T-helper 2 cell (primary cell): ENCODE measurements around the gene MRPS22.

ENCODE experiments used
- DNase-seq, 5 experiments: peaks; one replicate each; pipeline versions ENCODE4 v3.0.0 to v3.0.0-alpha.2; 2012 to 2022
- total RNA-seq, 2 donors: gene quantifications; one replicate each; lab custom pipeline; 2026; lab: John Stamatoyannopoulos, UW

MRPS22 gene
- total RNA-seq: 54.7 to 78.3 reads per million in 2 donors

GRCh38 chr3:139343895-139344856 lies at the start of gene MRPS22:
MRPS22 (plus strand) TSS chr3:139344020; CDS start chr3:139344027, 7 bp downstream.
- DNase-seq: peak; percentile 53 to 95 (median 71)

GRCh38 chr3:139295040-139295439 lies 48.8 kb upstream of the MRPS22 start:
- DNase-seq: no peak

GRCh38 chr3:139296141-139296718 lies 47.6 kb upstream of the MRPS22 start:
- peak in 1 of 5 experiments; percentile 90 for DNase-seq

- DNase-seq: peak in 1 of 5 experiments; percentile 45
These were observed 46.1 kb upstream of the MRPS22 start for GRCh38 chr3:139297588-139298311.

- no peak for DNase-seq
These were observed 44.3 kb upstream of the MRPS22 start for GRCh38 chr3:139299261-139300132.

GRCh38 chr3:139300416-139300815 lies 43.4 kb upstream of the MRPS22 start:
- no peak for DNase-seq

- no peak for DNase-seq
These were observed 42.6 kb upstream of the MRPS22 start for GRCh38 chr3:139301183-139301582.

GRCh38 chr3:139301654-139302053 lies 42.2 kb upstream of the MRPS22 start:
- peak in 1 of 5 experiments; percentile 62 for DNase-seq

- DNase-seq: peak in 1 of 5 experiments; percentile 99
These were observed 41.6 kb upstream of the MRPS22 start for GRCh38 chr3:139302084-139302800.

- DNase-seq: peak in 1 of 5 experiments; percentile 80
These were observed 41.1 kb upstream of the MRPS22 start for GRCh38 chr3:139302801-139303113.

- DNase-seq: peak in 1 of 5 experiments; percentile 50
These were observed 40.6 kb upstream of the MRPS22 start for GRCh38 chr3:139303216-139303615.

- peak in 1 of 5 experiments; percentile 37 for DNase-seq
These were observed 39.4 kb upstream of the MRPS22 start for GRCh38 chr3:139304383-139304782.

GRCh38 chr3:139306078-139306477 lies 37.7 kb upstream of the MRPS22 start:
- DNase-seq: no peak

GRCh38 chr3:139307072-139307491 lies 36.7 kb upstream of the MRPS22 start:
- no peak for DNase-seq

- DNase-seq: no peak
These were observed 35.9 kb upstream of the MRPS22 start for GRCh38 chr3:139307601-139308555.

GRCh38 chr3:139308560-139308959 lies 35.3 kb upstream of the MRPS22 start:
- DNase-seq: no peak

GRCh38 chr3:139309061-139309591 lies 34.7 kb upstream of the MRPS22 start:
- no peak for DNase-seq

GRCh38 chr3:139309880-139310279 lies 33.9 kb upstream of the MRPS22 start:
- DNase-seq: no peak

GRCh38 chr3:139310474-139310933 lies 33.3 kb upstream of the MRPS22 start:
- no peak for DNase-seq

GRCh38 chr3:139311557-139311956 lies 32.3 kb upstream of the MRPS22 start:
- DNase-seq: no peak
